HT1080 (cell line): Measurements from ENCODE around the gene MYL3. TPM values are rescaled to one million over a fixed set of nuclear protein-coding genes. Genes with fewer than 3 reads are reported as not detected.

Experiments
- DNase-seq: peaks from one replicate; pipeline ENCODE4 v3.0.0-alpha.2; 2015; ENCODE audit warnings: low read depth
- total RNA-seq: library from RNA; depleted of rRNA; stranded (reverse); fragments of >200 nt; shearing (Covaris generic); gene quantifications from 2 replicates; pipeline ENCODE4 v1.2.3, GENCODE V29; 2014

MYL3 gene
- total RNA-seq, 1 experiment from 2014 or later, result not detected

- no peak for DNase-seq
These were observed 11.6 kb downstream of the MYL3 start for GRCh38 chr3:46851364-46852333.

GRCh38 chr3:46850468-46850779, 12.8 kb downstream of the MYL3 start:
- no peak for DNase-seq

- DNase-seq, result no peak
These were observed 13.4 kb downstream of the MYL3 start for GRCh38 chr3:46849686-46850467.

- DNase-seq, result no peak
These were observed 14.1 kb downstream of the MYL3 start for GRCh38 chr3:46849045-46849631.

GRCh38 chr3:46848271-46849044, 14.8 kb downstream of the MYL3 start:
- DNase-seq, result peak; percentile 62

- DNase-seq, result no peak
These were observed 15.5 kb downstream of the MYL3 start for GRCh38 chr3:46847744-46848143.

GRCh38 chr3:46846624-46847542, 16.4 kb downstream of the MYL3 start:
- no peak for DNase-seq

GRCh38 chr3:46845860-46846623, 17.2 kb downstream of the MYL3 start:
- DNase-seq, result no peak

GRCh38 chr3:46845397-46845859, 17.8 kb downstream of the MYL3 start:
- no peak for DNase-seq

GRCh38 chr3:46844881-46845312, 18.3 kb downstream of the MYL3 start:
- no peak for DNase-seq

- DNase-seq, result no peak
These were observed 18.8 kb downstream of the MYL3 start for GRCh38 chr3:46844397-46844796.

GRCh38 chr3:46843508-46843907, 19.7 kb downstream of the MYL3 start:
- no peak for DNase-seq

GRCh38 chr3:46840491-46840890, 22.8 kb downstream of the MYL3 start:
- no peak for DNase-seq

GRCh38 chr3:46838301-46838700, 24.9 kb downstream of the MYL3 start:
- no peak for DNase-seq

GRCh38 chr3:46835491-46835890, 27.8 kb downstream of the MYL3 start:
- DNase-seq, result no peak

GRCh38 chr3:46835054-46835453, 28.2 kb downstream of the MYL3 start:
- no peak for DNase-seq

- DNase-seq, result no peak
These were observed 29.6 kb downstream of the MYL3 start for GRCh38 chr3:46833346-46834300.

- no peak for DNase-seq
These were observed 31.4 kb downstream of the MYL3 start for GRCh38 chr3:46831841-46832240.
